Neuronal stem cell (in vitro differentiated cells): ENCODE results near the gene FZD2. TPM values are rescaled to one million over a fixed set of nuclear protein-coding genes. Genes with fewer than 3 reads are reported as not detected.
A peak's percentile ranks its signal among the peaks of the same experiment; 100 is the strongest.
"Not testable (repeated sequence)": the region's sequence is repeated elsewhere in the genome, so short reads cannot be mapped to it uniquely, and the experiment has no call there.

ENCODE experiments used
- DNase-seq: peaks from one replicate; pipeline ENCODE4 v3.0.0-alpha.2; 2013; ENCODE audit warnings: low spot score
- H2AFZ ChIP-seq: one replicate; pipeline ENCODE4 v1.6.1; 2013; ENCODE audit warnings: mild to moderate bottlenecking, low read length, inconsistent platforms
- H2AK5ac ChIP-seq: 2 replicates; pipeline ENCODE4 v1.6.1; 2013; ENCODE audit warnings: low read depth, mild to moderate bottlenecking, inconsistent platforms, low read length, moderate library complexity, mixed read lengths
- H2BK120ac ChIP-seq: 2 replicates; pipeline ENCODE4 v1.6.1; 2013; ENCODE audit warnings: low read depth, mild to moderate bottlenecking, inconsistent platforms, low read length, moderate library complexity, mixed read lengths
- H2BK12ac ChIP-seq: one replicate; pipeline ENCODE4 v1.6.1; 2013; ENCODE audit warnings: low read length, inconsistent platforms
- H2BK15ac ChIP-seq: 2 replicates; pipeline ENCODE4 v1.6.1; 2013; ENCODE audit warnings: mild to moderate bottlenecking, low read length, inconsistent platforms, mixed read lengths
- H2BK5ac ChIP-seq: one replicate; pipeline ENCODE4 v1.6.1; 2013; ENCODE audit warnings: inconsistent platforms, mild to moderate bottlenecking, low read length, moderate library complexity
- H3K14ac ChIP-seq: one replicate; pipeline ENCODE4 v1.6.1; 2013; ENCODE audit warnings: low read length, inconsistent platforms
- H3K18ac ChIP-seq: 2 replicates; pipeline ENCODE4 v1.6.1; 2013; ENCODE audit warnings: low read length, inconsistent platforms
- H3K23ac ChIP-seq: 2 replicates; pipeline ENCODE4 v1.6.1; 2013; ENCODE audit warnings: low read depth, mild to moderate bottlenecking, mixed read lengths, low read length, inconsistent platforms; ENCODE audit not compliant: poor library complexity
- H3K27ac ChIP-seq: replicated peaks from 3 replicates; pipeline ENCODE4 v1.5.1; 2013; ENCODE audit warnings: low read length, inconsistent platforms
- H3K27me3 ChIP-seq, 3 experiments: 2 replicates each; pipeline ENCODE4 v1.6.1; 2013; ENCODE audit warnings: low read length in 3 of 3, mild to moderate bottlenecking in 2 of 3, inconsistent platforms in 1 of 3, low read depth in 1 of 3, mixed read lengths in 1 of 3, moderate library complexity in 1 of 3; ENCODE audit not compliant: control insufficient read depth in 3 of 3, insufficient read depth in 3 of 3
- H3K36me3 ChIP-seq, 2 donors: replicated peaks in 1 of 2; 2 replicates each; pipeline ENCODE4 v1.6.1; 2013; ENCODE audit warnings: low read length in 2 of 2; ENCODE audit not compliant: control insufficient read depth in 2 of 2, insufficient read depth in 2 of 2
- H3K4ac ChIP-seq: 2 replicates; pipeline ENCODE4 v1.6.1; 2013; ENCODE audit warnings: inconsistent platforms, mild to moderate bottlenecking, low read length, moderate library complexity
- H3K4me1 ChIP-seq, 2 donors: 1 replicate in 1 of 2; 2 replicates in 1 of 2; pipeline ENCODE4 v1.6.1; 2013; ENCODE audit warnings: low read length in 2 of 2, low read depth in 1 of 2; ENCODE audit not compliant: control insufficient read depth in 2 of 2, insufficient read depth in 1 of 2
- H3K4me2 ChIP-seq: one replicate; pipeline ENCODE4 v1.6.1; 2013; ENCODE audit warnings: mild to moderate bottlenecking, low read length, inconsistent platforms; ENCODE audit not compliant: insufficient read depth, poor library complexity, severe bottlenecking
- H3K4me3 ChIP-seq, 2 donors: 2 replicates each; pipeline ENCODE4 v1.5.1; 2013; ENCODE audit warnings: low read length in 2 of 2, mild to moderate bottlenecking in 2 of 2, inconsistent platforms in 1 of 2, moderate library complexity in 1 of 2
- H3K79me1 ChIP-seq: one replicate; pipeline ENCODE4 v1.6.1; 2013; ENCODE audit warnings: low read depth, mild to moderate bottlenecking, inconsistent platforms, low read length, moderate library complexity
- H3K9ac ChIP-seq: one replicate; pipeline ENCODE4 v1.6.1; 2013; ENCODE audit warnings: mild to moderate bottlenecking, low read depth, low read length, inconsistent platforms; ENCODE audit not compliant: poor library complexity
- H3K9me3 ChIP-seq, 2 donors: replicated peaks in 1 of 2; 2 replicates each; pipeline versions ENCODE3 to v1.6.1; 2013; ENCODE audit warnings: low read length in 2 of 2, mild to moderate bottlenecking in 2 of 2, inconsistent platforms in 1 of 2, low read depth in 1 of 2, mixed read lengths in 1 of 2, moderate library complexity in 1 of 2; ENCODE audit not compliant: control insufficient read depth in 2 of 2, insufficient read depth in 1 of 2
- H4K8ac ChIP-seq: one replicate; pipeline ENCODE4 v1.6.1; 2013; ENCODE audit warnings: low read depth, mild to moderate bottlenecking, inconsistent platforms, low read length, moderate library complexity
- H4K91ac ChIP-seq: one replicate; pipeline ENCODE4 v1.6.1; 2013; ENCODE audit warnings: low read length, low read depth, mild to moderate bottlenecking, inconsistent platforms; ENCODE audit not compliant: poor library complexity
- WGBS, 2 donors: extraction: QIAGEN DNeasy Blood & Tissue Kit; methylation state at CpG; one replicate each; pipeline ENCODE4 v1.1.7; 2013; ENCODE audit warnings: missing lambda C conversion rate in 2 of 2, mixed read lengths in 1 of 2; ENCODE audit not compliant: insufficient read length in 2 of 2, insufficient replicate concordance in 1 of 2; ENCODE audit errors: extremely low coverage in 2 of 2; 5-methylcytosine and 5-hydroxymethylcytosine counted together
- polyA plus RNA-seq, 2 experiments: library from polyadenylated mRNA; stranded (reverse); fragments of 200-250 nt; gene quantifications; one replicate each; pipeline ENCODE4 v1.2.3, GENCODE V29; 2013

Gene FZD2
- polyA plus RNA-seq (2013, experiment 1 of 2) = 181 TPM
- polyA plus RNA-seq (2013, experiment 2 of 2) = 177 TPM

- peaks cover 14% of the 10 kb centered on the region in 2 donors for H3K4me1 ChIP-seq
- peak; percentile 100 for DNase-seq
Observed at GRCh38 chr17:44556832-44557606, at the start of gene FZD2. FZD2 (plus strand) TSS chr17:44557484; CDS start chr17:44557689, 205 bp downstream.

GRCh38 chr17:44511241-44512134 lies 45.8 kb upstream of the FZD2 start:
- not testable (repeated sequence) for H3K27me3 ChIP-seq, H2BK12ac ChIP-seq, H3K23ac ChIP-seq, H3K9me3 ChIP-seq, H2BK120ac ChIP-seq, H4K91ac ChIP-seq, H2AK5ac ChIP-seq, H2BK15ac ChIP-seq, H3K18ac ChIP-seq, H4K8ac ChIP-seq, H3K4ac ChIP-seq, H3K14ac ChIP-seq, H2BK5ac ChIP-seq, H3K9ac ChIP-seq, H3K4me1 ChIP-seq, H3K79me1 ChIP-seq, H3K36me3 ChIP-seq
- WGBS, 2 donors = no CpG with 5 or more reads among the region's 14 CpGs
- H3K27ac ChIP-seq = peak overlapping the region; percentile 46
- H3K4me2 ChIP-seq = peak overlapping the region; percentile 43
- peak overlapping the region; percentile 77 for H2AFZ ChIP-seq
- peak; percentile 55 for DNase-seq
- peak overlapping the region in 1 of 2 donors; percentile 51 for H3K4me3 ChIP-seq

More at GRCh38 chr17:44556832-44557606, at the start of gene FZD2:
- Histone ChIP-seq H3K14ac (peak within 1 kb of the TSS; percentile 100), H3K9me3 (no peaks in the 10 kb centered on the region), H3K4me3 (peak within 1 kb of the TSS; percentile 74 to 100), H4K91ac (peak within 1 kb of the TSS; percentile 86), H3K79me1 (peaks cover 3% of the 10 kb centered on the region), H2BK5ac (peak within 1 kb of the TSS; percentile 100), H3K27me3 (no peaks in the 10 kb centered on the region), H4K8ac (peak within 1 kb of the TSS; percentile 50), H2BK15ac (peak within 1 kb of the TSS; percentile 84), H2AFZ (peak within 1 kb of the TSS; percentile 62), H3K23ac (peak within 1 kb of the TSS; percentile 94), H3K4me2 (peak within 1 kb of the TSS; percentile 56), H2BK120ac (peak within 1 kb of the TSS; percentile 85), H3K9ac (peak within 1 kb of the TSS; percentile 100), H3K18ac (peak within 1 kb of the TSS; percentile 100), H3K36me3 (peaks cover 4 to 32% of the 10 kb centered on the region in 2 donors), H2AK5ac (peak within 1 kb of the TSS; percentile 99), H3K27ac (peak within 1 kb of the TSS; percentile 100), H2BK12ac (peak within 1 kb of the TSS; percentile 63), H3K4ac (peak within 1 kb of the TSS; percentile 100)
- no CpG with 5 or more reads among the region's 49 CpGs for WGBS, 2 donors

- WGBS, 2 donors = no CpG with 5 or more reads among the region's 3 CpGs
Observed at GRCh38 chr17:44518032-44518431, 39.3 kb upstream of the FZD2 start.

More at GRCh38 chr17:44518032-44518431, 39.3 kb upstream of the FZD2 start:
- DNase-seq = no peak
- H2BK120ac ChIP-seq = no peak overlapping the region
- no peak overlapping the region for H3K4me2 ChIP-seq
- no peak overlapping the region for H3K23ac ChIP-seq
- no peak overlapping the region for H3K14ac ChIP-seq
- H3K4me3 ChIP-seq = no peak overlapping the region
- H3K9ac ChIP-seq = no peak overlapping the region
- no peak overlapping the region for H3K4ac ChIP-seq
- no peaks in the 10 kb centered on the region for H3K36me3 ChIP-seq
- no peak overlapping the region for H2AK5ac ChIP-seq
- H4K91ac ChIP-seq = no peak overlapping the region
- H3K18ac ChIP-seq = no peak overlapping the region
- no peaks in the 10 kb centered on the region for H3K9me3 ChIP-seq
- no peaks in the 10 kb centered on the region for H3K4me1 ChIP-seq
- H3K27ac ChIP-seq = no peak overlapping the region
- H2AFZ ChIP-seq = no peak overlapping the region
- H2BK5ac ChIP-seq = no peak overlapping the region
- no peak overlapping the region for H2BK12ac ChIP-seq
- no peak overlapping the region for H4K8ac ChIP-seq
- H2BK15ac ChIP-seq = no peak overlapping the region
- H3K79me1 ChIP-seq = no peaks in the 10 kb centered on the region
- H3K27me3 ChIP-seq = no peaks in the 10 kb centered on the region
